ENCODE data around the gene DLX1. TPM values are rescaled to one million over a fixed set of nuclear protein-coding genes. Genes with fewer than 3 reads are reported as not detected.

Gene DLX1
- total RNA-seq, 1 experiment from 2014 or later, result 2.0 TPM

DNA sequence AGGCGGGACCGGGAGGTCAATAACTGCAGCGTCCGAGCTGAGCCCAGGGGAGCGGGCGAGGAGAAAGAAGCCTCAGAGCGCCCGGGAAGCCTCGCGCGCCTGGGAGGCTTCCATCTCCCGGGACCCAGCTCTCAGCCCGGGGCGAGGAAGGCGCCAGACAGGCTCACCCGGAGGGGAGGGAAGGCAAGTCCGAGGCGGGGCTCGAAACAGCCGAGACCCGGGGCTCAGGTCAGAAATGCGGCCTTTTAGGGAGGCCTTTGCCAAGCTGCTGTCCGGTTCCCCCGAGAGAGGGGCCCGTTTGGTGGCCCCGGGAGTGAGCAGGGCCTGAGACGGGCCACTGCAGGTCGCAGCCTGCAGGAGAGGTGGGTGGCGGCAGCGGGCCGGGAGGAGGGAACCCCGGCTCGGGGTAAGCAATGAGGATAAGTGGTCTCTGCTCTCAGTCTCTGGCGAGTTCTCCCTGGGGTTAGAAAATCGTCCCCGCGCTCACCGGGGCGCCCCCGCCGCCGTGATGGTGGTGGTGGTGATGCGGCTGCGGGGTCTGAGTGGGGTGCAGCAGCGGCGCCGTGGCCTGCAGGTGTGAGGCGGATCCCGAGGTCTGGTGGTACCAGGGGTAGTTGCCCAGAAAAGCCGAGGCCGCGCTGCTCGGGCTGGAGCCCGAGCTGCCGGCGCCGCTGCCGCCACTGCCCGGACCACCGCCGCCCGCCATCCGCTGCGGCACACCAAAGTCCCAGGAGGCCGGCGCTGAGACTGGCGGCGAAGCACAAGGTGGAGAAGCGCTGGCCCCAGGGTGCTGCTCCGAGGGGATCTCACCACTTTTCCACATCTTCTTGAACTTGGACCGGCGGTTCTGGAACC, 15.0 kb downstream of the DLX1 start (continued):
- TF ChIP-seq POLR2AphosphoS5 (IDR thresholded peaks at IDR 0.05; ENCODE audit: low read depth, low read length), result no peak
- no peak for TF ChIP-seq EGR1 (IDR thresholded peaks at IDR 0.05; ENCODE audit: low read depth)
- TF ChIP-seq SP1 (IDR thresholded peaks at IDR 0.05; ENCODE audit: low read depth), result no peak
- no peak for TF ChIP-seq POLR2A (IDR thresholded peaks at IDR 0.05; ENCODE audit: borderline replicate concordance, extremely low read depth, insufficient read depth, insufficient read length)
- TF ChIP-seq, protein P1, sequence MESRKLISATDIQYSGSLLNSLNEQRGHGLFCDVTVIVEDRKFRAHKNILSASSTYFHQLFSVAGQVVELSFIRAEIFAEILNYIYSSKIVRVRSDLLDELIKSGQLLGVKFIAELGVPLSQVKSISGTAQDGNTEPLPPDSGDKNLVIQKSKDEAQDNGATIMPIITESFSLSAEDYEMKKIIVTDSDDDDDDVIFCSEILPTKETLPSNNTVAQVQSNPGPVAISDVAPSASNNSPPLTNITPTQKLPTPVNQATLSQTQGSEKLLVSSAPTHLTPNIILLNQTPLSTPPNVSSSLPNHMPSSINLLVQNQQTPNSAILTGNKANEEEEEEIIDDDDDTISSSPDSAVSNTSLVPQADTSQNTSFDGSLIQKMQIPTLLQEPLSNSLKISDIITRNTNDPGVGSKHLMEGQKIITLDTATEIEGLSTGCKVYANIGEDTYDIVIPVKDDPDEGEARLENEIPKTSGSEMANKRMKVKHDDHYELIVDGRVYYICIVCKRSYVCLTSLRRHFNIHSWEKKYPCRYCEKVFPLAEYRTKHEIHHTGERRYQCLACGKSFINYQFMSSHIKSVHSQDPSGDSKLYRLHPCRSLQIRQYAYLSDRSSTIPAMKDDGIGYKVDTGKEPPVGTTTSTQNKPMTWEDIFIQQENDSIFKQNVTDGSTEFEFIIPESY (IDR thresholded peaks at IDR 0.05; ENCODE audit: extremely low read depth, insufficient replicate concordance, low read length), result no peak
- TF ChIP-seq, protein P2, sequence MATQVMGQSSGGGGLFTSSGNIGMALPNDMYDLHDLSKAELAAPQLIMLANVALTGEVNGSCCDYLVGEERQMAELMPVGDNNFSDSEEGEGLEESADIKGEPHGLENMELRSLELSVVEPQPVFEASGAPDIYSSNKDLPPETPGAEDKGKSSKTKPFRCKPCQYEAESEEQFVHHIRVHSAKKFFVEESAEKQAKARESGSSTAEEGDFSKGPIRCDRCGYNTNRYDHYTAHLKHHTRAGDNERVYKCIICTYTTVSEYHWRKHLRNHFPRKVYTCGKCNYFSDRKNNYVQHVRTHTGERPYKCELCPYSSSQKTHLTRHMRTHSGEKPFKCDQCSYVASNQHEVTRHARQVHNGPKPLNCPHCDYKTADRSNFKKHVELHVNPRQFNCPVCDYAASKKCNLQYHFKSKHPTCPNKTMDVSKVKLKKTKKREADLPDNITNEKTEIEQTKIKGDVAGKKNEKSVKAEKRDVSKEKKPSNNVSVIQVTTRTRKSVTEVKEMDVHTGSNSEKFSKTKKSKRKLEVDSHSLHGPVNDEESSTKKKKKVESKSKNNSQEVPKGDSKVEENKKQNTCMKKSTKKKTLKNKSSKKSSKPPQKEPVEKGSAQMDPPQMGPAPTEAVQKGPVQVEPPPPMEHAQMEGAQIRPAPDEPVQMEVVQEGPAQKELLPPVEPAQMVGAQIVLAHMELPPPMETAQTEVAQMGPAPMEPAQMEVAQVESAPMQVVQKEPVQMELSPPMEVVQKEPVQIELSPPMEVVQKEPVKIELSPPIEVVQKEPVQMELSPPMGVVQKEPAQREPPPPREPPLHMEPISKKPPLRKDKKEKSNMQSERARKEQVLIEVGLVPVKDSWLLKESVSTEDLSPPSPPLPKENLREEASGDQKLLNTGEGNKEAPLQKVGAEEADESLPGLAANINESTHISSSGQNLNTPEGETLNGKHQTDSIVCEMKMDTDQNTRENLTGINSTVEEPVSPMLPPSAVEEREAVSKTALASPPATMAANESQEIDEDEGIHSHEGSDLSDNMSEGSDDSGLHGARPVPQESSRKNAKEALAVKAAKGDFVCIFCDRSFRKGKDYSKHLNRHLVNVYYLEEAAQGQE (IDR thresholded peaks at IDR 0.05; ENCODE audit: low read depth), result no peak
